HG03066 (cell line): Measurements from ENCODE around the gene METTL3.
"Not testable (repeated sequence)": the region's sequence is repeated elsewhere in the genome, so short reads cannot be mapped to it uniquely, and the experiment has no call there.

Experiments used
- ATAC-seq: cut with Tn5 transposase; IDR thresholded peaks from one replicate; pipeline ENCODE4 v1.9.1; 2021; ENCODE audit warnings: low read depth; ENCODE audit not compliant: unreplicated experiment

The METTL3 gene

GRCh38 chr14:21510735-21511657 is at the start of gene METTL3:
Gene METTL3 (minus strand): TSS chr14:21511340. CDS start chr14:21511223, 117 bp downstream.
- ATAC-seq = peak; percentile 98

GRCh38 chr14:21558703-21559170 is 47.6 kb upstream of the METTL3 start:
- no peak for ATAC-seq

- ATAC-seq = no peak
Measured at GRCh38 chr14:21557084-21557901, 46.2 kb upstream of the METTL3 start.

- ATAC-seq = no peak
Measured at GRCh38 chr14:21556378-21557083, 45.4 kb upstream of the METTL3 start.

- ATAC-seq = no peak
Measured at GRCh38 chr14:21553266-21553665, 42.1 kb upstream of the METTL3 start.

- ATAC-seq = not testable (repeated sequence)
Measured at GRCh38 chr14:21544588-21544987, 33.4 kb upstream of the METTL3 start.

- no peak for ATAC-seq
Measured at GRCh38 chr14:21543963-21544362, 32.8 kb upstream of the METTL3 start.

GRCh38 chr14:21543521-21543960 is 32.4 kb upstream of the METTL3 start:
- no peak for ATAC-seq

- ATAC-seq = no peak
Measured at GRCh38 chr14:21541413-21542074, 30.4 kb upstream of the METTL3 start.

GRCh38 chr14:21539189-21539940 is 28.2 kb upstream of the METTL3 start:
- ATAC-seq = no peak

- ATAC-seq = no peak
Measured at GRCh38 chr14:21537090-21537424, 25.9 kb upstream of the METTL3 start.

GRCh38 chr14:21536418-21537089 is 25.4 kb upstream of the METTL3 start:
- no peak for ATAC-seq

- ATAC-seq = no peak
Measured at GRCh38 chr14:21535545-21536417, 24.6 kb upstream of the METTL3 start.

GRCh38 chr14:21534576-21534975 is 23.4 kb upstream of the METTL3 start:
- ATAC-seq = no peak

- ATAC-seq = no peak
Measured at GRCh38 chr14:21533294-21533693, 22.2 kb upstream of the METTL3 start.

GRCh38 chr14:21529515-21529914 is 18.4 kb upstream of the METTL3 start:
- ATAC-seq = no peak

GRCh38 chr14:21528381-21529348 is 17.5 kb upstream of the METTL3 start:
- ATAC-seq = no peak
